ENCODE results near the gene KIF12.

The KIF12 gene

DNA sequence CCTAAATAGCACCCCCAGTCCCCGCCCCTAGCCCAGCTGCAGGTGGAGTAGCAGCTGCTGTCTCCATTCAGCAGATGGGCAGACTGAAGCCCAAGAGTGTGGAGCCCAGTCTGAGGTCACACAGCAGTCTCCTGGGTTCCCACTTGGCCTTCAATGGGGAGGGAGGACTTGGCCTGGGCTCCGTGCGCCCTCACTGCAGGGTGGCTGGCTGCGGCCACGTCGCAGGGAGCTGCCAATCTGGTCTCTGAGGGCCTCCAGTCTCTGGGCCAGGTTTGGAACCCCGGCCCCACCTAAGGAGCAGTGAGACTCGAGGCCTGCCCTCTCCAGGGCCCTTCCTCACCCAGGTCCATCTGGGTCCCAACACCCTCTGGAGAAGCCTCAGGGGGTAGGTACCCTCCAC lies 7.4 kb downstream of the KIF12 start:
- no peaks in the 10 kb centered on the region for H3K36me3 ChIP-seq (ENCODE audit: insufficient read depth, low read length)
- no peak for ATAC-seq (ENCODE audit: insufficient read depth, low read depth)

GRCh38 chr9:114090798-114091197 lies 8.3 kb downstream of the KIF12 start:
- Histone ChIP-seq H4K20me1 (ENCODE audit: insufficient read depth, low read length) (no peaks in the 10 kb centered on the region; the same call in 1 of the 2 replicates), H3K4me2 (ENCODE audit: insufficient read depth, low read length) (no peak overlapping the region), H3K4me3 (ENCODE audit: low read depth in 1 of 2, low read length in 2 of 2) (no peak overlapping the region), H3K79me2 (ENCODE audit: insufficient read depth, low read length) (no peaks in the 10 kb centered on the region), H3K4me1 (ENCODE audit: insufficient read depth, low read length) (no peaks in the 10 kb centered on the region), H3K9ac (ENCODE audit: low read depth, low read length) (no peak overlapping the region), H3K27ac (ENCODE audit: low read length) (no peak overlapping the region), H3K27me3 (ENCODE audit: insufficient read depth, low read length, poor library complexity) (peaks cover 5% of the 10 kb centered on the region), H3K36me3 (ENCODE audit: insufficient read depth, low read length) (no peaks in the 10 kb centered on the region), H2AFZ (ENCODE audit: low read depth, low read length) (no peak overlapping the region), H3K9me3 (ENCODE audit: insufficient read depth, low read length, severe bottlenecking) (no peaks in the 10 kb centered on the region)
- ATAC-seq (ENCODE audit: insufficient read depth, low read depth) (no peak), DNase-seq (no peak)
- TF ChIP-seq, protein P1, sequence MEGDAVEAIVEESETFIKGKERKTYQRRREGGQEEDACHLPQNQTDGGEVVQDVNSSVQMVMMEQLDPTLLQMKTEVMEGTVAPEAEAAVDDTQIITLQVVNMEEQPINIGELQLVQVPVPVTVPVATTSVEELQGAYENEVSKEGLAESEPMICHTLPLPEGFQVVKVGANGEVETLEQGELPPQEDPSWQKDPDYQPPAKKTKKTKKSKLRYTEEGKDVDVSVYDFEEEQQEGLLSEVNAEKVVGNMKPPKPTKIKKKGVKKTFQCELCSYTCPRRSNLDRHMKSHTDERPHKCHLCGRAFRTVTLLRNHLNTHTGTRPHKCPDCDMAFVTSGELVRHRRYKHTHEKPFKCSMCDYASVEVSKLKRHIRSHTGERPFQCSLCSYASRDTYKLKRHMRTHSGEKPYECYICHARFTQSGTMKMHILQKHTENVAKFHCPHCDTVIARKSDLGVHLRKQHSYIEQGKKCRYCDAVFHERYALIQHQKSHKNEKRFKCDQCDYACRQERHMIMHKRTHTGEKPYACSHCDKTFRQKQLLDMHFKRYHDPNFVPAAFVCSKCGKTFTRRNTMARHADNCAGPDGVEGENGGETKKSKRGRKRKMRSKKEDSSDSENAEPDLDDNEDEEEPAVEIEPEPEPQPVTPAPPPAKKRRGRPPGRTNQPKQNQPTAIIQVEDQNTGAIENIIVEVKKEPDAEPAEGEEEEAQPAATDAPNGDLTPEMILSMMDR (IDR thresholded peaks at IDR 0.05; ENCODE audit: borderline replicate concordance, extremely low read depth, low read length, poor library complexity, severe bottlenecking): no peak
- TF ChIP-seq EZH2 (IDR thresholded peaks at IDR 0.05; ENCODE audit: borderline replicate concordance, low read depth, low read length, severe bottlenecking): no peak

More for the DNA sequence above, 7.4 kb downstream of the KIF12 start:
- no peak overlapping the region for H3K4me2 ChIP-seq (ENCODE audit: insufficient read depth, low read length)
- H2AFZ ChIP-seq (ENCODE audit: low read depth, low read length): no peak overlapping the region
- no peak overlapping the region for H3K9ac ChIP-seq (ENCODE audit: low read depth, low read length)
- H3K79me2 ChIP-seq (ENCODE audit: insufficient read depth, low read length): no peaks in the 10 kb centered on the region
- H3K27ac ChIP-seq (ENCODE audit: low read length): no peak overlapping the region
- TF ChIP-seq, protein P1 (IDR thresholded peaks at IDR 0.05; ENCODE audit: borderline replicate concordance, extremely low read depth, low read length, poor library complexity, severe bottlenecking): no peak
- TF ChIP-seq EZH2 (IDR thresholded peaks at IDR 0.05; ENCODE audit: borderline replicate concordance, low read depth, low read length, severe bottlenecking): no peak
- no peak overlapping the region for H3K4me3 ChIP-seq (ENCODE audit: low read depth in 1 of 2, low read length in 2 of 2)
- H3K9me3 ChIP-seq (ENCODE audit: insufficient read depth, low read length, severe bottlenecking): no peaks in the 10 kb centered on the region
- H3K27me3 ChIP-seq (ENCODE audit: insufficient read depth, low read length, poor library complexity): no peaks in the 10 kb centered on the region
- no peaks in the 10 kb centered on the region for H3K4me1 ChIP-seq (ENCODE audit: insufficient read depth, low read length)
- DNase-seq: no peak
- H4K20me1 ChIP-seq (ENCODE audit: insufficient read depth, low read length): no peaks in the 10 kb centered on the region; the same call in 1 of the 2 replicates

DNA sequence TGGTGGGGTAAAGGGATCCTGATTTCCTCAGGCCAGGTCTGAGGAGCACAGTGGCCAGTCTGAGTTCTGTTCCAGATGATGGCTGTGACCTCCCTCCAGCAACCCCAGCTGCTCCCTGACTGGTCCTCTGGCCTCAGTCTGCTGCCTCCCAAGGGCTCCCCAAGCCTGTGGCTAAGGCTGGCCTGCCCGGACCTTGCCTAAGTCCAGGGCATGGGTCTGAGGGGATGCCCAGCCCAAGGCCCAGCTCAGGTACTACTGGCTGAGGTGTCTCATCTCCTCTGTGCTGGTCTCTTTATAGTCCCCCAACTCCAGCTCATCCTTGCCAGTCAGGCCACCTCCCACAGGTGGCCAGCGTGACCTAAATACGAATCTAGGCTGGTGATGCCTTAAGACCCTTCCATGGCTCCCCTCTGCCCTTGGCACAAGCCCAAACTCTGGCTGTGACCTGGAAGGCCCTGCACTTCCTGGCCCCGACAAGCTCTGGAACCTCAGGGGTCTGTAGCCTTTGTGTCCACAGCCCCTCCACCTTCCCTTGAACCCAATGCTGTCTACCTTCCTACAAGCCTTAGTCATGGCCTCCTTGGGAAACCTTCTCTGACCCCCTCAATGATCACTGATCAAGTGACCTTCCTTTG lies 9.8 kb downstream of the KIF12 start:
- Histone ChIP-seq H3K9ac (ENCODE audit: low read depth, low read length) (no peak overlapping the region), H3K9me3 (ENCODE audit: insufficient read depth, low read length, severe bottlenecking) (no peaks in the 10 kb centered on the region), H2AFZ (ENCODE audit: low read depth, low read length) (no peak overlapping the region), H4K20me1 (ENCODE audit: insufficient read depth, low read length) (no peaks in the 10 kb centered on the region; the same call in 1 of the 2 replicates), H3K36me3 (ENCODE audit: insufficient read depth, low read length) (no peaks in the 10 kb centered on the region), H3K79me2 (ENCODE audit: insufficient read depth, low read length) (no peaks in the 10 kb centered on the region), H3K4me1 (ENCODE audit: insufficient read depth, low read length) (no peaks in the 10 kb centered on the region), H3K4me2 (ENCODE audit: insufficient read depth, low read length) (no peak overlapping the region), H3K27ac (ENCODE audit: low read length) (no peak overlapping the region), H3K27me3 (ENCODE audit: insufficient read depth, low read length, poor library complexity) (peaks cover 14% of the 10 kb centered on the region), H3K4me3 (ENCODE audit: low read depth in 1 of 2, low read length in 2 of 2) (no peak overlapping the region)
- no peak for DNase-seq
- TF ChIP-seq EZH2 (IDR thresholded peaks at IDR 0.05; ENCODE audit: borderline replicate concordance, low read depth, low read length, severe bottlenecking): no peak
- TF ChIP-seq, protein P1 (IDR thresholded peaks at IDR 0.05; ENCODE audit: borderline replicate concordance, extremely low read depth, low read length, poor library complexity, severe bottlenecking): no peak
- no peak for ATAC-seq (ENCODE audit: insufficient read depth, low read depth)
